Measurements from ENCODE around the gene BTBD1.
"Not testable (repeated sequence)": the region's sequence is repeated elsewhere in the genome, so short reads cannot be mapped to it uniquely, and the experiment has no call there.

The BTBD1 gene

GRCh38 chr15:83077491-83078230 is 10.6 kb upstream of the BTBD1 start:
- no peak for DNase-seq (ENCODE audit: low read depth, low spot score)
- ChIA-PET POLR2A (no interaction called here), CTCF (no interaction called here)
- no peak overlapping the region for H3K4me3 ChIP-seq (ENCODE audit: low read depth, low read length)
- TF ChIP-seq CTCF (IDR thresholded peaks at IDR 0.05; ENCODE audit: insufficient read depth, low read length, missing control alignments) = no peak

GRCh38 chr15:83069211-83069642 is 2.2 kb upstream of the BTBD1 start:
- DNase-seq (ENCODE audit: low read depth, low spot score); H3K4me3 ChIP-seq (ENCODE audit: low read depth, low read length); POLR2A ChIA-PET: not testable (repeated sequence)
- CTCF ChIA-PET = interaction anchor here (1.1 kb wide), 1 partner anchor 12 kb away, joined by 3 read pairs; no protein-coding TSS in a partner anchor

DNA sequence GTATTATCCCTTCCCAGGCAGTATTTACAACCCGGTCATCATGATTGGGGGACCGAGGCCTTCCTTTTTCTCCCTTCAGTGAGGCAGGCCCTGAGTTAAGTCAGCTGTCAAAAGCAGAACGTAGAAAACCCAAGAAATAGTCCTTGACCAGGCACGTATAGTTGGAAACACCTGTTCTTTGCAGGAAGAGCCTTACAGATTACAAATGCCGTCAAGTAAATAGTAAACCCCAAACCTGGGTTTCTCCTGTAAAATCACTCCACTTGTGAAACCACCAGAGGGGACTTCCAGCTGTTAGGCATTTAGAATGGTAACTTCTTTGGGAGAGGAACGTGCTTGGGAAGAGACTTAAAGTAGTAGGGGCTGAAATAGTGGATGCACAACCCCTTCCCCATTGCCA is 1.0 kb upstream of the BTBD1 start:
- H3K4me3 ChIP-seq (ENCODE audit: low read depth, low read length) = no peak overlapping the region
- no peak for TF ChIP-seq CTCF (IDR thresholded peaks at IDR 0.05; ENCODE audit: insufficient read depth, low read length, missing control alignments)
- ChIA-PET CTCF (interaction anchor here (0.9 to 1.2 kb wide), 2 partner anchors 11 to 57 kb away, joined by 3 read pairs; no protein-coding TSS in a partner anchor), POLR2A (no interaction called here)
- DNase-seq (ENCODE audit: low read depth, low spot score) = no peak

- ChIA-PET CTCF (interaction anchor here (0.9 to 1.2 kb wide), 3 partner anchors 11 to 59 kb away, joined by 3 read pairs; no protein-coding TSS in a partner anchor), POLR2A (interaction anchor here (0.8 to 1.4 kb wide), 6 partner anchors 27 to 143 kb away, joined by 3 to 6 read pairs (median 4); partner anchors contain the start of genes HDGFL3 and TM6SF1)
- TF ChIP-seq CTCF (IDR thresholded peaks at IDR 0.05; ENCODE audit: insufficient read depth, low read length, missing control alignments) = no peak
- DNase-seq (ENCODE audit: low read depth, low spot score) = no peak
- peak overlapping the region; percentile 64 for H3K4me3 ChIP-seq (ENCODE audit: low read depth, low read length)
Observed at GRCh38 chr15:83067638-83067962, 548 bp upstream of the BTBD1 start.

DNA sequence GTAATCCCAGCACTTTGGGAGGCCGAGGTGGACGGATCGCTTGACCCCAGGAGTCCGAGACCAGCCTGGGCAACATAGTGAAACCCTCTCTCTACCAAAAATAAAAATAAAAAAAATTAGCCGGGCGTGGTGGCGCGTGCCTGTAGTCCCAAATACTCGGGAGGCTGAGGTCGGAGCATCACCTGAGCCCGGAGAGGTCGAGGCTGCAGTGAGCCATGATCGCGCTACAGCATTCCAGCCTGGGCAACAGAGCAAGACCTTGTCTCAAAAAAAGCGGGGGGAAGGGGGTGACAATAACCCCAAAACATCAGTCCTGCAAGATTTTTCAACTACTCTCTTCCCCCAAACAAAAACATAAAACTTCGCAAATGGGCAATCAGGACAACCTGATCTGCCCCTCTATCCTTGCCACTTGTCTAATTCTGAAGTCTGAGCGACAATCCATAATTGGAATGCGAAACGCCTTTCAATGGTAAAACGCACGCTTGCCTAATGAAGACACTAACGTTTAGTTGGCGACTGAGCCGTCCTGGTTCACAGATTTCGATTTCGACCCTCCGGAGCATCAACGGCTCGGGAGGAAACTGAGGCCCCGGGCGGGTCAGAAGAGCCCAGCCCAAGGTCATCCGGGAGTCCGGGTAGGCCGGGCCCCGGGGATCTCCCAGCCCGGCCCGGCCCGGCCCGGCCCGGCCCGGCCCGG is 868 bp downstream of the BTBD1 start:
- no peak for TF ChIP-seq CTCF (IDR thresholded peaks at IDR 0.05; ENCODE audit: insufficient read depth, low read length, missing control alignments)
- POLR2A ChIA-PET = interaction anchor here (1.2 to 1.4 kb wide), 3 partner anchors 42 to 145 kb away, joined by 3 to 6 read pairs (median 3); no protein-coding TSS in a partner anchor
- CTCF ChIA-PET = interaction anchor here (1.0 to 2.0 kb wide), 2 partner anchors 22 to 124 kb away, joined by 3 to 4 read pairs; no protein-coding TSS in a partner anchor
- peak overlapping the region; percentile 64 for H3K4me3 ChIP-seq (ENCODE audit: low read depth, low read length)
- no peak for DNase-seq (ENCODE audit: low read depth, low spot score)

DNA sequence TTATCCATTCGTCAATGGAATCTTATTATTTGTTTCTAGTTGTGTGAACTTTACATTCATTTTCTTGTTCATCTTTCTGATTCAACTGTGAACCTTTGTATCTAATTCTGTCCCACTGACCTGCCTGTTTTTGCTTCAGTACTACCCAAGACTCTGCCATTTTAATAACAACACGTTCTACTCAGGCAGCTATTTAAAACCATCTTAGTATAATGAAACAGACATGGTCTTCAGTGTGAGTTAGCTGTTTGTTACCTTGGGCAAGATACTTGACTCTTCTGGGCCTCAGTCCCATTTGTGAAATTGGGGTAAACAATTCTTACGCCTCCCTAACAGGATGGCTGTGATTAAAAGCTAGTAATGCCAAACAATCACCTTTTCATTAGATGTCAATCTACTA is 1.6 kb downstream of the BTBD1 start:
- no peak for DNase-seq (ENCODE audit: low read depth, low spot score)
- CTCF ChIA-PET = interaction anchor here (1.0 to 2.0 kb wide), 2 partner anchors 22 to 124 kb away, joined by 3 to 4 read pairs; no protein-coding TSS in a partner anchor
- TF ChIP-seq CTCF (IDR thresholded peaks at IDR 0.05; ENCODE audit: insufficient read depth, low read length, missing control alignments) = no peak
- POLR2A ChIA-PET = no interaction called here
- peak overlapping the region; percentile 64 for H3K4me3 ChIP-seq (ENCODE audit: low read depth, low read length)

Data from AG04449 (cell line).